Fibroblast of mammary gland (primary cell): ENCODE measurements around the gene RGS6.

ENCODE experiments used
- DNase-seq: peaks from one replicate; pipeline ENCODE4 v3.0.0-alpha.2; 2010; ENCODE audit warnings: low read depth
- H3K4me3 ChIP-seq: 2 replicates; pipeline ENCODE4 v1.5.1; 2011; ENCODE audit warnings: low read depth, mild to moderate bottlenecking, low read length, moderate library complexity; ENCODE audit not compliant: control insufficient read depth
- CTCF ChIP-seq: conservative IDR thresholded peaks from 2 replicates; pipeline ENCODE4 v1.5.1; 2011; ENCODE audit warnings: low read depth, low read length, inconsistent platforms; ENCODE audit not compliant: control insufficient read depth, insufficient read depth

The RGS6 gene

GRCh38 chr14:72404106-72404774, 472.0 kb downstream of the RGS6 start:
- no peak overlapping the region for H3K4me3 ChIP-seq
- no peak for DNase-seq
- no peak for TF ChIP-seq CTCF

DNA sequence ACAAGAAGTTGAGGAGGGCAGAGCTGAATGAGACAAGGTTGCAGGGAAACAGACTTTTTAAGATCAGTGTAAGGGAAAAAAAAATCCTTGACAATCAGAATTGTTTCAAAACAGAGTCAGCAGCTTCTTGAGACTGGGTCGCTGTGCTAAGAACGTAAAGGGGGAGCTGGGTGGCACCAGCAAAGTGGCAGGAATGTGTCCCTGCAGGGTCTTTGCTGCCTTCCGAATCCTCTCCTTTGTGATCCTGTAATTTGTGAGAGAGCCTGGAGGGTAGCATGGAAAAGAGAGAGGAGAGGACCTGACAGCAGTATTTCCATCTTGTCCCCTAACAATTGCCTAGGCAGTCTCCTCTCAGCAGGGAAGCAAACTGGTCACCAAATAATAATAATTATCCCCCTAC, 472.8 kb downstream of the RGS6 start:
- H3K4me3 ChIP-seq: no peak overlapping the region
- TF ChIP-seq CTCF: no peak
- DNase-seq: no peak

DNA sequence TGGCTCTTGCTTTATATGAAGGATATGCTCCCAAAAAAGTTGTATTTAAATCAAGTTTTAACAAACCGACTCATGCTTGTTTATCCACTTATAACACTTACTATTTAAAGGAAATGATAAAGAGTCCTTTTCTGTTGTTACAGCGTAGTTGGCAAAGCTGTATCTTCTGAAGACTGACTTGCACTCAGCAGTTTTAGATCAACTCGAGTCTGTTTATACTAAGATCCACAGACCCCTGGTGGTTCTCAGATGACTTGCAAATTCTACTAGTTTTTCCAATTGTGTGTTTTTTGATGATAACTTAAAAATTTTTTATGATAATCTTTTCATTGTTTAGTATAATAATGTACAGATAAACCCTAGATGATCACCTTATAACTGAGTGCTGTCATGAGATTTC, 475.8 kb downstream of the RGS6 start:
- no peak overlapping the region for H3K4me3 ChIP-seq
- DNase-seq: no peak
- no peak for TF ChIP-seq CTCF

GRCh38 chr14:72409047-72409446, 476.8 kb downstream of the RGS6 start:
- DNase-seq: no peak
- no peak for TF ChIP-seq CTCF
- H3K4me3 ChIP-seq: no peak overlapping the region

- no peak for DNase-seq
- no peak for TF ChIP-seq CTCF
- H3K4me3 ChIP-seq: no peak overlapping the region
These were observed 484.0 kb downstream of the RGS6 start for GRCh38 chr14:72416081-72416849.

GRCh38 chr14:72416892-72417291, 484.7 kb downstream of the RGS6 start:
- DNase-seq: no peak
- TF ChIP-seq CTCF: no peak
- no peak overlapping the region for H3K4me3 ChIP-seq
